Measurements from ENCODE around the gene CACNA1I.
A peak's percentile ranks its signal among the peaks of the same experiment; 100 is the strongest.

CACNA1I gene

GRCh38 chr22:39623603-39624500 lies 53.3 kb downstream of the CACNA1I start:
- Mint-ChIP-seq H3K27ac (no peak overlapping the region), H3K36me3 (no peaks in the 10 kb centered on the region), H3K4me1 (no peaks in the 10 kb centered on the region), H3K4me3 (no peak overlapping the region), H3K27me3 (peaks cover 25 to 35% of the 10 kb centered on the region in 2 donors), H3K9me3 (no peaks in the 10 kb centered on the region)
- DNase-seq (no peak), ATAC-seq (replicated peaks) (no peak)

- no peak for DNase-seq
- no peak overlapping the region for H3K4me3 Mint-ChIP-seq
- ATAC-seq (replicated peaks): no peak
Measured at GRCh38 chr22:39624501-39624821, 53.9 kb downstream of the CACNA1I start.

GRCh38 chr22:39625569-39626537 lies 55.3 kb downstream of the CACNA1I start:
- no peak for DNase-seq
- Mint-ChIP-seq H3K4me1 (no peaks in the 10 kb centered on the region), H3K27me3 (peaks cover 32 to 37% of the 10 kb centered on the region in 2 donors), H3K4me3 (no peak overlapping the region), H3K27ac (no peak overlapping the region), H3K36me3 (peaks cover 0 to 4% of the 10 kb centered on the region in 2 donors), H3K9me3 (no peaks in the 10 kb centered on the region)
- ATAC-seq (replicated peaks): peak; percentile 38 to 52

More at GRCh38 chr22:39624501-39624821, 53.9 kb downstream of the CACNA1I start:
- no peaks in the 10 kb centered on the region for H3K4me1 Mint-ChIP-seq
- H3K36me3 Mint-ChIP-seq: peaks cover 0 to 4% of the 10 kb centered on the region in 2 donors
- H3K27ac Mint-ChIP-seq: no peak overlapping the region
- peaks cover 30 to 35% of the 10 kb centered on the region in 2 donors for H3K27me3 Mint-ChIP-seq
- H3K9me3 Mint-ChIP-seq: no peaks in the 10 kb centered on the region

- no peak overlapping the region for H3K4me3 Mint-ChIP-seq
- peaks cover 0 to 4% of the 10 kb centered on the region in 2 donors for H3K36me3 Mint-ChIP-seq
Measured at GRCh38 chr22:39627208-39627607, 56.7 kb downstream of the CACNA1I start.

GRCh38 chr22:39627865-39628562 lies 57.5 kb downstream of the CACNA1I start:
- H3K36me3 Mint-ChIP-seq: peaks cover 0 to 4% of the 10 kb centered on the region in 2 donors
- peaks cover 0 to 2% of the 10 kb centered on the region in 2 donors for H3K4me1 Mint-ChIP-seq
- no peak for ATAC-seq (replicated peaks)
- no peak for DNase-seq
- no peak overlapping the region for H3K4me3 Mint-ChIP-seq
- no peak overlapping the region for H3K27ac Mint-ChIP-seq
- H3K27me3 Mint-ChIP-seq: peaks cover 36 to 37% of the 10 kb centered on the region in 2 donors
- no peaks in the 10 kb centered on the region for H3K9me3 Mint-ChIP-seq

More at GRCh38 chr22:39627208-39627607, 56.7 kb downstream of the CACNA1I start:
- ATAC-seq (replicated peaks) (no peak), DNase-seq (no peak)
- H3K27me3 Mint-ChIP-seq: peaks cover 36 to 37% of the 10 kb centered on the region in 2 donors
- H3K27ac Mint-ChIP-seq: no peak overlapping the region
- no peaks in the 10 kb centered on the region for H3K9me3 Mint-ChIP-seq
- H3K4me1 Mint-ChIP-seq: peaks cover 0 to 2% of the 10 kb centered on the region in 2 donors

GRCh38 chr22:39628563-39629080 lies 58.1 kb downstream of the CACNA1I start:
- H3K9me3 Mint-ChIP-seq: no peaks in the 10 kb centered on the region
- H3K4me3 Mint-ChIP-seq: no peak overlapping the region
- ATAC-seq (replicated peaks) (no peak), DNase-seq (no peak)
- peaks cover 36 to 37% of the 10 kb centered on the region in 2 donors for H3K27me3 Mint-ChIP-seq
- no peak overlapping the region for H3K27ac Mint-ChIP-seq
- peaks cover 0 to 4% of the 10 kb centered on the region in 2 donors for H3K36me3 Mint-ChIP-seq
- H3K4me1 Mint-ChIP-seq: peaks cover 0 to 2% of the 10 kb centered on the region in 2 donors

GRCh38 chr22:39629851-39630250 lies 59.3 kb downstream of the CACNA1I start:
- Mint-ChIP-seq H3K27ac (no peak overlapping the region), H3K36me3 (peaks cover 0 to 4% of the 10 kb centered on the region in 2 donors), H3K9me3 (no peaks in the 10 kb centered on the region), H3K27me3 (peaks cover 36 to 37% of the 10 kb centered on the region in 2 donors), H3K4me3 (no peak overlapping the region), H3K4me1 (peaks cover 6 to 7% of the 10 kb centered on the region in 2 donors)
- ATAC-seq (replicated peaks) (no peak), DNase-seq (no peak)

- peaks cover 11 to 12% of the 10 kb centered on the region in 2 donors for H3K4me1 Mint-ChIP-seq
- no peak overlapping the region for H3K4me3 Mint-ChIP-seq
- H3K27ac Mint-ChIP-seq: no peak overlapping the region
- ATAC-seq (replicated peaks): no peak
- H3K9me3 Mint-ChIP-seq: no peaks in the 10 kb centered on the region
- H3K27me3 Mint-ChIP-seq: peaks cover 37 to 42% of the 10 kb centered on the region in 2 donors
- DNase-seq: no peak
- peaks cover 0 to 4% of the 10 kb centered on the region in 2 donors for H3K36me3 Mint-ChIP-seq
Measured at GRCh38 chr22:39630721-39631120, 60.2 kb downstream of the CACNA1I start.

- peaks cover 30 to 36% of the 10 kb centered on the region in 2 donors for H3K27me3 Mint-ChIP-seq
- H3K27ac Mint-ChIP-seq: no peak overlapping the region
- ATAC-seq (replicated peaks): no peak
- no peak overlapping the region for H3K4me3 Mint-ChIP-seq
- no peak for DNase-seq
- H3K9me3 Mint-ChIP-seq: no peaks in the 10 kb centered on the region
- H3K36me3 Mint-ChIP-seq: peaks cover 0 to 4% of the 10 kb centered on the region in 2 donors
- peaks cover 11 to 12% of the 10 kb centered on the region in 2 donors for H3K4me1 Mint-ChIP-seq
Measured at GRCh38 chr22:39631381-39632286, 61.1 kb downstream of the CACNA1I start.

- Mint-ChIP-seq H3K36me3 (no peaks in the 10 kb centered on the region), H3K4me3 (no peak overlapping the region), H3K27ac (peak overlapping the region; percentile 65), H3K4me1 (peaks cover 11 to 12% of the 10 kb centered on the region in 2 donors), H3K9me3 (peaks cover 0 to 3% of the 10 kb centered on the region in 2 donors), H3K27me3 (peaks cover 9 to 21% of the 10 kb centered on the region in 2 donors)
- ATAC-seq (replicated peaks) (peak; percentile 27 to 62), DNase-seq (no peak)
Measured at GRCh38 chr22:39634530-39635405, 64.2 kb downstream of the CACNA1I start.

- Mint-ChIP-seq H3K9me3 (peaks cover 0 to 5% of the 10 kb centered on the region in 2 donors), H3K27me3 (peaks cover 0 to 16% of the 10 kb centered on the region in 2 donors), H3K4me1 (peaks cover 11 to 12% of the 10 kb centered on the region in 2 donors), H3K4me3 (no peak overlapping the region), H3K36me3 (no peaks in the 10 kb centered on the region), H3K27ac (no peak overlapping the region)
- ATAC-seq (replicated peaks) (no peak), DNase-seq (no peak)
Measured at GRCh38 chr22:39635719-39636118, 65.2 kb downstream of the CACNA1I start.

GRCh38 chr22:39638958-39639357 lies 68.4 kb downstream of the CACNA1I start:
- H3K36me3 Mint-ChIP-seq: no peaks in the 10 kb centered on the region
- DNase-seq (no peak), ATAC-seq (replicated peaks) (no peak)
- no peak overlapping the region for H3K27ac Mint-ChIP-seq
- H3K4me1 Mint-ChIP-seq: peaks cover 11% of the 10 kb centered on the region in 2 donors
- H3K9me3 Mint-ChIP-seq: peaks cover 0 to 5% of the 10 kb centered on the region in 2 donors
- H3K27me3 Mint-ChIP-seq: peaks cover 19 to 24% of the 10 kb centered on the region in 2 donors
- H3K4me3 Mint-ChIP-seq: no peak overlapping the region
